Heart left ventricle (tissue), 16 donors: ENCODE measurements around the gene GHR. TPM values are rescaled to one million over a fixed set of nuclear protein-coding genes. Genes with fewer than 3 reads are reported as not detected.

Experiments used
- ATAC-seq, 4 donors: fragments of 200-7000 bp; cut with Tn5 transposase; one replicate each; pipeline ENCODE4 v1.9.1; 2020 to 2022; ENCODE audit warnings: moderate library complexity in 4 of 4, mild to moderate bottlenecking in 3 of 4, moderate number of reproducible peaks in 1 of 4
- DNase-seq, 5 donors: peaks; one replicate each; pipeline ENCODE4 v3.0.0-alpha.2; 2020
- H3K27ac ChIP-seq, 12 donors: fragments of 200-600 bp; sonication (generic) in 4 of 12; one replicate each; pipeline versions ENCODE4 v1.5.0 to v1.8.0; 2016 to 2022; ENCODE audit warnings: mild to moderate bottlenecking in 2 of 12
- H3K27me3 ChIP-seq, 9 donors: fragments of 200-600 bp; sonication (generic) in 2 of 9; one replicate each; pipeline versions ENCODE4 v1.5.1 to v1.8.0; 2016 to 2022; ENCODE audit warnings: mild to moderate bottlenecking in 3 of 9
- H3K36me3 ChIP-seq, 9 donors: fragments of 200-600 bp; sonication (generic) in 2 of 9; one replicate each; pipeline versions ENCODE4 v1.5.0 to v1.8.0; 2018 to 2022; ENCODE audit warnings: mild to moderate bottlenecking in 2 of 9
- H3K4me1 ChIP-seq, 12 donors: fragments of 200-600 bp; sonication (generic) in 4 of 12; one replicate each; pipeline versions ENCODE4 v1.5.0 to v1.8.0; 2016 to 2022; ENCODE audit warnings: mild to moderate bottlenecking in 3 of 12
- H3K4me3 ChIP-seq, 12 donors: fragments of 200-600 bp; sonication (generic) in 4 of 12; one replicate each; pipeline versions ENCODE4 v1.5.0 to v1.8.0; 2017 to 2022; ENCODE audit warnings: mild to moderate bottlenecking in 9 of 12, moderate library complexity in 4 of 12
- H3K9me3 ChIP-seq, 12 donors: fragments of 200-600 bp; sonication (generic) in 4 of 12; one replicate each; pipeline versions ENCODE4 v1.5.0 to v1.8.0; 2016 to 2022; ENCODE audit warnings: mild to moderate bottlenecking in 1 of 12
- POLR2A ChIP-seq, 2 donors: fragments of 450-650 bp; IDR thresholded peaks; one replicate each; pipeline ENCODE4 v1.6.1; 2017; ENCODE audit warnings: antibody characterized with exemption in 2 of 2, mild to moderate bottlenecking in 2 of 2, moderate library complexity in 2 of 2
- WGBS, 4 donors: extraction: QIAGEN DNeasy Blood & Tissue Kit in 2 of 4; methylation state at CpG; one replicate each; pipeline versions ENCODE4 v1.1.5 to v1.1.7; 2013 to 2018; 5-methylcytosine and 5-hydroxymethylcytosine counted together
- intact Hi-C, 10 donors: fragments of 100-400 bp; cut with DNase I; formaldehyde crosslinking; loops; one replicate each; pipeline versions ENCODE4 v1.11.1 to v1.14.2; 2022
- polyA plus RNA-seq, 2 donors: library from polyadenylated mRNA; stranded (reverse); fragments of 200-250 nt; gene quantifications; one replicate each; pipeline ENCODE4 v1.2.3, GENCODE V29; 2013
- total RNA-seq, 9 donors: library from RNA; depleted of rRNA in 2 of 9; stranded (reverse); fragments of >200 nt in 2 of 9; fragmentation: NEBNext Ultra II Directional in 3 of 9; extraction: Animal tissue kit (Norgen Biotek cat#: 25700) in 3 of 9; gene quantifications; one replicate each; pipeline versions ENCODE4 v1.1.0 to v1.2.4, GENCODE V29; 2016 to 2023
- TF ChIP-seq, protein P1 (sequence below), 12 donors: fragments of 200-600 bp; sonication (generic) in 4 of 12; IDR thresholded peaks; one replicate each; pipeline versions ENCODE4 v1.5.0 to v1.8.0; 2018 to 2022; ENCODE audit warnings: antibody characterized with exemption in 12 of 12, mild to moderate bottlenecking in 5 of 12
- donor health status: ischemic (EF 13 %, LVEDD 7.1; RV severe dilation, severe dysfunction).
- donor health status: healthy with polysubstance abuse.
- donor health status: DM: no; HTN: yes; CAD: no.
- donor health status: DM: no; HTN: no; CAD: no.
- donor health status: ischemic (EF 25% LVEDD 6.9; RV normal size, moderate dysfunction).
- donor health status: ischemic (EF 25% LVEDD 5.7; RV mildly dilated, moderate dysfunction).
- donor health status: healthy.
- donor health status: DM: yes; HTN: yes; CAD: no.
- donor health status: ischemic (EF 35%, LVEDD 5.7; RV mildly dilated, moderate dysfunction).
- donor health status: nonischemic (EF 11% LVEDD 7.7; RV severe dilation, severe dysfunction).
- donor health status: DM: yes; HTN: yes; CAD: no.
- donor health status: PGD.
- donor health status: ischemic (EF 29% LVEDD 5.4; RV normal size, mild dysfunction).
- donor health status: nonischemic (EF 23%, LVEDD 6.1; RV moderate dilation, normal function).

The GHR gene
- total and polyA plus RNA-seq, 11 donors, result 3.4 to 23.2 (median 11.3) TPM

DNA sequence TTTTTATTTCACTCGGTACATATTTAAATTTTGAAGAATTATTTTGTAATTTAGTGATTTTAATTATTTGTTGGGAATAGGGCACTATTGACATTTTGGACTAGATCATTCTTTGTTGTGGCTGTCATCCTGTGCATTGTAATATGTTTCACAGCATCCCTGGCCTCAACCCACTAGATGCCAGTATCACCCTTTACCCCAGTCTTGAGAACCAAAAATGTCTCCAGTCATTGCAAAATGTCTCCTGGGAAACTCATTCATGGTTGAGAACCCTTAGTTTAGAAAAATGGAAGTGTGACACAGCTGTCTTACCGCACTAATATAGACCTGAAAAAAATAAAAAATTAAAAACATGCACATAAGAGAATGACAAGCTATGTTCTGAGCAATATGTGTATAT, 245.0 kb downstream of the GHR start:
- TF ChIP-seq, protein P1, sequence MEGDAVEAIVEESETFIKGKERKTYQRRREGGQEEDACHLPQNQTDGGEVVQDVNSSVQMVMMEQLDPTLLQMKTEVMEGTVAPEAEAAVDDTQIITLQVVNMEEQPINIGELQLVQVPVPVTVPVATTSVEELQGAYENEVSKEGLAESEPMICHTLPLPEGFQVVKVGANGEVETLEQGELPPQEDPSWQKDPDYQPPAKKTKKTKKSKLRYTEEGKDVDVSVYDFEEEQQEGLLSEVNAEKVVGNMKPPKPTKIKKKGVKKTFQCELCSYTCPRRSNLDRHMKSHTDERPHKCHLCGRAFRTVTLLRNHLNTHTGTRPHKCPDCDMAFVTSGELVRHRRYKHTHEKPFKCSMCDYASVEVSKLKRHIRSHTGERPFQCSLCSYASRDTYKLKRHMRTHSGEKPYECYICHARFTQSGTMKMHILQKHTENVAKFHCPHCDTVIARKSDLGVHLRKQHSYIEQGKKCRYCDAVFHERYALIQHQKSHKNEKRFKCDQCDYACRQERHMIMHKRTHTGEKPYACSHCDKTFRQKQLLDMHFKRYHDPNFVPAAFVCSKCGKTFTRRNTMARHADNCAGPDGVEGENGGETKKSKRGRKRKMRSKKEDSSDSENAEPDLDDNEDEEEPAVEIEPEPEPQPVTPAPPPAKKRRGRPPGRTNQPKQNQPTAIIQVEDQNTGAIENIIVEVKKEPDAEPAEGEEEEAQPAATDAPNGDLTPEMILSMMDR (IDR thresholded peaks at IDR 0.05), result no peak
- TF ChIP-seq POLR2A (IDR thresholded peaks at IDR 0.05), result no peak
- ATAC-seq, result no peak
- DNase-seq, result no peak
- no peaks in the 10 kb centered on the region for H3K4me1 ChIP-seq
- H3K27me3 ChIP-seq, result no peaks in the 10 kb centered on the region
- H3K36me3 ChIP-seq, result no peaks in the 10 kb centered on the region
- no peak overlapping the region for H3K27ac ChIP-seq
- intact Hi-C loops, result no loop called here
- peaks cover 0 to 24% (median 5%) of the 10 kb centered on the region in 12 donors for H3K9me3 ChIP-seq
- no peak overlapping the region for H3K4me3 ChIP-seq
- WGBS, 4 donors, result 95 to 99% (median 96%) methylated on average over 2 of the region's 2 CpGs

- Histone ChIP-seq H3K9me3 (peaks cover 0 to 37% (median 5%) of the 10 kb centered on the region in 12 donors), H3K27ac (no peak overlapping the region), H3K4me3 (no peak overlapping the region), H3K4me1 (peaks cover 0 to 14% (median 2%) of the 10 kb centered on the region in 12 donors), H3K36me3 (no peaks in the 10 kb centered on the region), H3K27me3 (no peaks in the 10 kb centered on the region)
- intact Hi-C loops, result no loop called here
- DNase-seq (no peak), ATAC-seq (no peak)
- TF ChIP-seq, protein P1 (IDR thresholded peaks at IDR 0.05), result no peak
- no peak for TF ChIP-seq POLR2A (IDR thresholded peaks at IDR 0.05)
- WGBS, 4 donors, result 93 to 96% (median 95%) methylated on average over 4 of the region's 4 CpGs
Observed at GRCh38 chr5:42672925-42673324, 249.7 kb downstream of the GHR start.

- Histone ChIP-seq H3K27me3 (no peaks in the 10 kb centered on the region), H3K4me1 (peaks cover 0 to 14% (median 2%) of the 10 kb centered on the region in 12 donors), H3K9me3 (peaks cover 0 to 30% (median 5%) of the 10 kb centered on the region in 12 donors), H3K27ac (no peak overlapping the region), H3K36me3 (no peaks in the 10 kb centered on the region), H3K4me3 (no peak overlapping the region)
- intact Hi-C loops, result no loop called here
- no peak for DNase-seq
- TF ChIP-seq POLR2A (IDR thresholded peaks at IDR 0.05), result no peak
- TF ChIP-seq, protein P1 (IDR thresholded peaks at IDR 0.05), result no peak
- peak in 1 of 4 donors; percentile 65 for ATAC-seq
Observed at GRCh38 chr5:42675602-42676001, 252.4 kb downstream of the GHR start.

- Histone ChIP-seq H3K4me1 (peaks cover 0 to 14% (median 2%) of the 10 kb centered on the region in 12 donors), H3K4me3 (no peak overlapping the region), H3K36me3 (no peaks in the 10 kb centered on the region), H3K27ac (no peak overlapping the region), H3K9me3 (peaks cover 0 to 30% (median 5%) of the 10 kb centered on the region in 12 donors), H3K27me3 (no peaks in the 10 kb centered on the region)
- ATAC-seq, result peak in 1 of 4 donors; percentile 45
- no peak for DNase-seq
- WGBS, 4 donors, result 73 to 87% (median 76%) methylated on average over 1 of the region's 1 CpG
- intact Hi-C loops, result no loop called here
- TF ChIP-seq, protein P1 (IDR thresholded peaks at IDR 0.05), result no peak
- TF ChIP-seq POLR2A (IDR thresholded peaks at IDR 0.05), result no peak
Observed at GRCh38 chr5:42676362-42676761, 253.1 kb downstream of the GHR start.
